KOPT-K1 (cell line): Measurements from ENCODE around the gene SBF2.

Source experiments
- H3K27ac ChIP-seq: fragments of 200-600 bp; sonication (generic); 2 replicates; pipeline ENCODE4 v1.5.1; 2016; ENCODE audit warnings: antibody characterized with exemption, mild to moderate bottlenecking, low read depth, low read length; ENCODE audit not compliant: poor library complexity, severe bottlenecking
- H3K36me3 ChIP-seq: fragments of 200-600 bp; sonication (generic); 2 replicates; pipeline ENCODE4 v1.5.1; 2017; ENCODE audit warnings: antibody characterized with exemption, mild to moderate bottlenecking, low read length, moderate library complexity; ENCODE audit not compliant: insufficient read depth
- H3K9me3 ChIP-seq: fragments of 200-600 bp; sonication (generic); 2 replicates; pipeline ENCODE4 v1.5.1; 2017; ENCODE audit warnings: antibody characterized with exemption, low read length, mild to moderate bottlenecking; ENCODE audit not compliant: insufficient read depth, poor library complexity, severe bottlenecking

Gene SBF2

DNA sequence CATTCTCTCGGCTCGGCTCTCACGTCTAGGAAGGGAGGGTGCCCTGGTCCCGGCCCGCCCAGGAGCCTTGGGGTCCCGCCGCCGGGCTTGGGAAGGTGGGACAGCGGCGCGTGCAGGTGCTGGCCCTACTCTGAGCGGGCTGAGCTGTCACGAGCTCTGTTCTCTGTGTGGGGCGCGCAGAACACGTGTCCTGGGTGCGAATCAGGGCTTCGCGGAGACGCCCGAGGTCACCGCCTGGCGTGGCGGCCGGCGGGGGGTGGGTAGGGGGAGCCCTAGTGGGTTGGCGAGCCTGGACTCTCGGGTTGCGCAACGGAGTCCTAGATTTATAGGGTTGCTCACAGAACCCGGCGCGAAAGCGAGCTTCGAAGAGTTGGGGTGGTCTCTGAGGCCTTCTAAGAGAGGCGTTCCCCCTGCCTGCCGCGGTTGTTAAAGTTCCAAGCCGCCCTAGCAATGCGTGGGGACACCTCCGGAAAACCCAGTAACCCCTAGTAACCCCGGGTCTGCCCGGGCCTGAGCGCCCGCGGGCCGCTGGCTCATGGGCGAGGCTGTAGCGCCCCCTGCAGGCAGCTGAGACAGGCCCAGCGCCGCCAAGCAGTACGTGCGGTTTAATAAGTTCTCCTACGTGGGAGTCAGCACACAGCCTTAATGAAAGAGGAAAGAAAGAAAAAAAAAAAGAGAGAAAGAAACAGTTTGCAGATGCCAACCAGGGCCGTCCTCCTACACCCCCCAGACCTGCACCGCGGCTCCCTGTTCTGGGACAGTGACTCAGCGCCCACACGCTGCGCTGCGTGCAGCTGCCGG lies 13.6 kb upstream of the SBF2 start:
- peak overlapping the region; percentile 17 for H3K27ac ChIP-seq
- H3K9me3 ChIP-seq: no peaks in the 10 kb centered on the region

DNA sequence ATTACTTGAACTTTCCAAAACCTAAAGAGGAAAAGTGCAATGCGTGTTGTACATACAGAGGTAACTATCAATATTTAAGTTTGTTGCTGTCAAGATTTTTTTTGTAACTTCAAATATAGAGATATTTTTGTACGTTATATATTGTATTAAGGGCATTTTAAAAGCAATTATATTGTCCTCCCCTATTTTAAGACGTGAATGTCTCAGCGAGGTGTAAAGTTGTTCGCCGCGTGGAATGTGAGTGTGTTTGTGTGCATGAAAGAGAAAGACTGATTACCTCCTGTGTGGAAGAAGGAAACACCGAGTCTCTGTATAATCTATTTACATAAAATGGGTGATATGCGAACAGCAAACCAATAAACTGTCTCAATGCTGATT lies 13.0 kb upstream of the SBF2 start:
- Histone ChIP-seq H3K27ac (no peak overlapping the region), H3K9me3 (no peaks in the 10 kb centered on the region)

More for the DNA sequence above, 13.6 kb upstream of the SBF2 start:
- H3K36me3 ChIP-seq: no peaks in the 10 kb centered on the region

DNA sequence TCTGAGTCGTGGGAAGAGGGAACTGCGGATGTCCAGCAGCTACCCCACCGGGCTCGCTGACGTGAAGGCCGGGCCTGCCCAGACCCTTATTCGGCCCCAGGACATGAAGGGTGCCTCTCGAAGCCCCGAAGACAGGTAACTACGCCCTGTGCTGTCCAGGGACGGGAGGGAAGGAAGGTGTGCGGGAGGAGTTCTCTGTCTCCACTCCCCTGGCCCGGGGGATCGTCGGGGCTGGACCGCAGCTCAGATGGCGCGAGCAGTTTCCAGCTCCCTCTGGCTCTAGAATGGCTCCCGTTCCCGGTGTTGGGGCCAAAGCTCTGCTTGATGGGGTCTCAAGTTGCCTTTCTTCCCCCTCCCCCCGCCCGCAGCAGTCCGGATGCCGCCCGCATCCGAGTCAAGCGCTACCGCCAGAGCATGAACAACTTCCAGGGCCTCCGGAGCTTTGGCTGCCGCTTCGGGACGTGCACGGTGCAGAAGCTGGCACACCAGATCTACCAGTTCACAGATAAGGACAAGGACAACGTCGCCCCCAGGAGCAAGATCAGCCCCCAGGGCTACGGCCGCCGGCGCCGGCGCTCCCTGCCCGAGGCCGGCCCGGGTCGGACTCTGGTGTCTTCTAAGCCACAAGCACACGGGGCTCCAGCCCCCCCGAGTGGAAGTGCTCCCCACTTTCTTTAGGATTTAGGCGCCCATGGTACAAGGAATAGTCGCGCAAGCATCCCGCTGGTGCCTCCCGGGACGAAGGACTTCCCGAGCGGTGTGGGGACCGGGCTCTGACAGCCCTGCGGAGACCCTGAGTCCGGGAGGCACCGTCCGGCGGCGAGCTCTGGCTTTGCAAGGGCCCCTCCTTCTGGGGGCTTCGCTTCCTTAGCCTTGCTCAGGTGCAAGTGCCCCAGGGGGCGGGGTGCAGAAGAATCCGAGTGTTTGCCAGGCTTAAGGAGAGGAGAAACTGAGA lies 12.2 kb upstream of the SBF2 start:
- no peak overlapping the region for H3K27ac ChIP-seq
- no peaks in the 10 kb centered on the region for H3K9me3 ChIP-seq
- H3K36me3 ChIP-seq: no peaks in the 10 kb centered on the region

More for the DNA sequence above, 13.0 kb upstream of the SBF2 start:
- H3K36me3 ChIP-seq: no peaks in the 10 kb centered on the region

DNA sequence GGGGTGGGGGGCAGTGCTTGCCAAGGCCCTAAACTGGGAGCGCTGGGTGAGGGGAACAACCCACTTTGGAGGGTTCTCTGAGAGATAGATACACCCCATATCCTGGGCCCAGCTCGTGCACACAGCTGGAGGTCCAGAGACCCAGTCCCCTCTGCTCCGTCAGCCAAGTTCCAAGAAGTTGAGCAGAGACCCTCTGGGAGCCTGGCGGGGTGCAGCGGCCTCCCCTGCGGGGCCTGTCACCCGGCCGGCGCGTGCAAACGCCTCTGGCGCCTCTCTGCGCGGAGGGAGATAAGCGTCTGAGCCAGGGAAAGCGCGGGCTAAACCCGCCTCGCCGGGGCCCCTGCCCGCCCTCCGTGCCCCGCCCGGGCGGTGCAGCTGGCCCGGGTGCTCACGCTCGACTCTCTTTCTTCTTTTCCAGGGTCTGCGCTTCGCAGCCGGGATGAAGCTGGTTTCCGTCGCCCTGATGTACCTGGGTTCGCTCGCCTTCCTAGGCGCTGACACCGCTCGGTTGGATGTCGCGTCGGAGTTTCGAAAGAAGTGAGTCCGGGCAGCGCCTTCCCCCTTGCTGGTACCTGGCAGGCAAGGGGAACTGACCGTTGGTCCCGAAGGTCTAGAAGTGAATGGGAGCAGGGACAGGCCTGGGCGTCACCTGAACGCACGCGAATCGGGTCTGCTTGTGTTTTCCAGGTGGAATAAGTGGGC lies 11.4 kb upstream of the SBF2 start:
- no peak overlapping the region for H3K27ac ChIP-seq
- no peaks in the 10 kb centered on the region for H3K9me3 ChIP-seq
- no peaks in the 10 kb centered on the region for H3K36me3 ChIP-seq

DNA sequence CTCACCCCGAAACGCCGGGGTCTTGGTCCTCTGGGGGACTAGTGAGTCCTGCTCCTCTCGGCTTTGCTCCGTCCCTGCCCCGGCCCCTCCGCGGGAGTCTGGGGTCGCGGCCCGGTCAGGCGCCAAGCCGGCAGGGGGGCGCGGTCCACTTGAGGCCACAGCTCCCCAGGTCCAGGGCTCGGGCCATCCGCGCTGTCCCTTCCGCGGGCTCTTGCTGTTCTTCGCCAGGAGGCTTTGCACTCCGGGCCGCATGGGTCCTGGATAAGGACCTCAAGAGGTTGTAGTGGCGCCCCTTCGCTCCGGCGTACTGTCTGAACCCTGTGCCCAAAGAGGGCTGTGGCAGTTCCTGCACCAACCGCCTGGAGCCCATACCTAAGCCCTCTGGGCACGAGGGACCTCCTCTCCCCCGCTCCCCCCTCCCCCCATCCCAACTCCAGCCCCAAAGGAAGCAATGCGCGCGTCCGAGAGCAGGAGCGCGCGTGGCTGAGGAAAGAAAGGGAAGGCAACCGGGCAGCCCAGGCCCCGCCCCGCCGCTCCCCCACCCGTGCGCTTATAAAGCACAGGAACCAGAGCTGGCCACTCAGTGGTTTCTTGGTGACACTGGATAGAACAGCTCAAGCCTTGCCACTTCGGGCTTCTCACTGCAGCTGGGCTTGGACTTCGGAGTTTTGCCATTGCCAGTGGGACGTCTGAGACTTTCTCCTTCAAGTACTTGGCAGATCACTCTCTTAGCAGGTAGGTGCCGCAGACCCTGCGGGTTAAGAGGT lies 10.7 kb upstream of the SBF2 start, which contains the start of gene ADM:
Gene ADM, plus strand, starts transcription at position 579 of the 767 bp plus-strand sequence. CDS start 628 bp downstream, outside the sequence.
- no peaks in the 10 kb centered on the region for H3K36me3 ChIP-seq
- H3K27ac ChIP-seq: no peak within 1 kb of the TSS
- H3K9me3 ChIP-seq: no peaks in the 10 kb centered on the region

DNA sequence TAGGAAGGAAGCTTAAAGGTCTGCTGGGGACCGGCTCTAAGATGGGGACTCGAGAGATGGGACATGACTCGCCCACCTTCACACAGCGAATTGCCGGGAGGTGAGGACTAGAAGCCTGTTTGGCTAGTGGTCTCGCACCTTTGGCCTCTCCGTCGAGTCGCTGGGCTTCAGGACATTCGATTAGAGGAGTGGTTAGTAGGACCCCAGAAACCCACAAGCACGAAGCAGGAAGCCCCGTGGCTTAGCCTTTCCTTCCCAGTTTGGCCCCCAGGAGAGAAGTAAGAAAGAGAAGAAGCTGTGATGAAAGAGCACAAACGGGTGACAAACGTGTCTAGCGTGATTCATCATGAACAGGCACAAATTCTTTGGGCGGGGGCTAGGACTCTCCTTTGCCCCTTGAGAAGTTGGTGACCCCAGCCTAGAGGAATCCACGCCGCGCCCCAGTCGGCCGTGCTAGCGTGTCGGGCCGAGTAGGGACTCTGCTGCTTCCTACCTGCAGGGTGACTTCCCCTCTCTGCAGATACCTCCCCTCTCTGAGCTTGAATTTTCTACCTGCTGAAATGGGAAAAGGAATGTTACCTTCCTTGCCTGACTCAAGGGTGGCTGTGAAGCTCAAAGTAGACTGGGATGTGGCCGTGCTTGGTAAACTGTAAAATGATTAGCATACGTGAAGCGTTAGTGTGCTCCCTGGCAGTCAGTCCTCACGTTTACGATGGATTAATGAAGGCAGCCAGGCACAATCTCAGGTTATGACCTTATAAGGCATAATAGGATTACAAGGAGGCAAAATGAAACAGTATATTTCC lies 9.7 kb upstream of the SBF2 start:
- Histone ChIP-seq H3K9me3 (no peaks in the 10 kb centered on the region), H3K27ac (no peak overlapping the region), H3K36me3 (no peaks in the 10 kb centered on the region)

DNA sequence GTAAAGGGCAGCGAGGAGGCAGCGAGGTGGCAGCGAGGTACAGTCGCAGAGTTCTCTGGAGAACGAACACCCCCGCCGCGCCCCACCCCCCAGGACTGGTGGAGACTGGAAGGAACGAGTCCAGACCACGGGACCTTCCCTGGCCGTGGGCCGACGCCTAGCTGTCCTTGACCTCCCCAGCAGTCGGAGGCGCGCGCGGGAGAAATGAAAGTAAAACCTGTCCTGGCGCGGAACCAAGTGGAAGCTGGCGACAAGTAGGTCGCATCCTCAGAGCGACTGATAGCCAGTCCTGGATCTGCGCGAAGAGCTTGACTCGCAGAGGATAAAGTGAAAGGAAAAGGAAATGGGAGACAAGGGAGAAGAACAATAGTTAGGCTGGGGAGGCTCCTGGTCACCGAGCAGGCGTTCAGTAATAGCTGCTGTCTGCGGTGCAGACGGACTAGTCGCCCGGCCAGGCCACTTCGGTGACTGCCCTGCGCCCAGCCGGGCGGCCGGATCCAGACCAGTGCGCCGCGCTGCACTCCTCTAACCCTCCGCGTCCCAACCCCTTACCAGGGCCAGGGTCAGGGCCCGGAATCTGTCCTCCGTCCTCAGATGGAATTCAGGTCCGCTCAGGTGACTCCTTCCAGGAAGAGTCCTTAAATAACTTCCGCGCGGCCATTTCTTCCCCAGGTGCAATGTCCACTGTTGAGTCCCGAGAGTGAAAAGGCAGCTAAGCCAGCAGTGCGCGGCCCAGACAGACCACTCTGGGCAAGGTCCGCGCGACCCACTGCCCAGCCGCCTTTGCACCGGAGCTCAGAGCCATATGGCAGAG lies 8.9 kb upstream of the SBF2 start:
- Histone ChIP-seq H3K27ac (no peak overlapping the region), H3K36me3 (no peaks in the 10 kb centered on the region), H3K9me3 (no peaks in the 10 kb centered on the region)

DNA sequence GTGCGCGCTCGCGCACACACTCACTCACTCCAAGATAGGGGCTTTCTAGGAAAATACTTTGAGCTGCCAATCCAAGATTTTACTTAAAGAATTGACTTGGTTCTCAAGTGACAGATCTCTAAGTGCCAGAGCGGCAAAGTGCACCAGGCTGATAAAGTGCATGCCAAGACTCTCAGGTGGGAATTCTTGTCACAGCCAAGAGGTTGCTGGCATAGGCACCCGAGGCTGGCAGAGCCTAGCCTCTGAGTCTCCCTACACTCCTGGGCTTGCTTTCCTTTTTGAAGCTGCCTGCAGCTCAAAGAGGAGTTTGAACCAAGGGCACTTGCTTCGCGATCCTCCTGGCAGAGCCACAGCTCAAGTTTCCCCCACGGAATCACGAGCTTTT lies 8.3 kb upstream of the SBF2 start:
- H3K36me3 ChIP-seq: no peaks in the 10 kb centered on the region
- H3K9me3 ChIP-seq: no peaks in the 10 kb centered on the region
- no peak overlapping the region for H3K27ac ChIP-seq

DNA sequence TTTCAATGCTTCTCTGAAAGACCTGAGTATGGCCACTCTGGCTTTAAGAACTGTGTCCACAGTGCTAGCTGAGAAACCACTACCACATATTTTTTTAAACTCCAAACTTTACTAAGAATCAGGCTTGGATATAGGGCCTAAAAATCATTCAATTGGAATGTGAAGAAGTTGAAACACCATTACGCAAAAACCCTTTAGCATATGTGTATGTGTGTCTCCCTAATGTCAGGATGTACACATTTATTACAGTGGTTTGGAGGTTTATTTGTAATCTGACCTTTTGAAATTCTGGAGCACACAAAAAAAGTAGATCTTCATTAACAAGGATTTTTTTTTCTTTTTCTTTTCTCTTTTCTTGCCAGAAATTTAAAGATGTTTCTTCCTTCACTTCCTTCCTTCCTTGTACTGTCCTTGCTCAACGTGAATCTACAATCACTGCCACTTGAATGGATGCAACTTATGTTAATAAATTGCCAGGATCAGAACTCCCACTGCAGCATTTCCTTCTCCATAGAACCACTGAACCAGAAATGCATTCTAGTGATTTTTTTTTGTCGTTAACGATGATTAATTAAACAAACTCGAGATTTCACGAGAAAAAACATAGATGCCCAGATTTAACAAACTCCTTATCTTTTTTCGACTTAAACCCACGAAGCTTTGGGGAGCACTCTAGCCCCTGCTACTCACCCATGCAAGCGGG lies 7.8 kb upstream of the SBF2 start:
- Histone ChIP-seq H3K36me3 (no peaks in the 10 kb centered on the region), H3K9me3 (no peaks in the 10 kb centered on the region), H3K27ac (no peak overlapping the region)

DNA sequence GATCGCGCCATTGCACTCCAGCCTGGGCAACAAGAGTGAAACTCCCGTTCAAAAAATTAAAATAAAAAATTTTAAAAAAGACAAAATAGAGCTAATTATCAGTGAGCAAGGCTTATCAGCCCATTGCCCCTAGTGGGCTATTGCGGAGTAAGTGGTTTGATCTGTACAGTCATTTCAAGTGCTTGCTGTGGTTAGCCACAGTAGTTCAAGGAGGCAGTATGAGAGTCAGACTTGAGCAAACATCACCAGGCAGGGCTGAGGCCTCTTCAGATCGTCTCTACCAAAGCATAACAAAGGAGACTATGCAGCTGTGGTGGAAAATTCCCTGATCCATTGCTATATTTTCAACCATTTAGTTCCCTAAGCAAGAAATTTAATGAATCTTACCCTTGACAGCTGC lies 4.3 kb upstream of the SBF2 start:
- no peak overlapping the region for H3K27ac ChIP-seq
- H3K36me3 ChIP-seq: no peaks in the 10 kb centered on the region
- no peaks in the 10 kb centered on the region for H3K9me3 ChIP-seq

DNA sequence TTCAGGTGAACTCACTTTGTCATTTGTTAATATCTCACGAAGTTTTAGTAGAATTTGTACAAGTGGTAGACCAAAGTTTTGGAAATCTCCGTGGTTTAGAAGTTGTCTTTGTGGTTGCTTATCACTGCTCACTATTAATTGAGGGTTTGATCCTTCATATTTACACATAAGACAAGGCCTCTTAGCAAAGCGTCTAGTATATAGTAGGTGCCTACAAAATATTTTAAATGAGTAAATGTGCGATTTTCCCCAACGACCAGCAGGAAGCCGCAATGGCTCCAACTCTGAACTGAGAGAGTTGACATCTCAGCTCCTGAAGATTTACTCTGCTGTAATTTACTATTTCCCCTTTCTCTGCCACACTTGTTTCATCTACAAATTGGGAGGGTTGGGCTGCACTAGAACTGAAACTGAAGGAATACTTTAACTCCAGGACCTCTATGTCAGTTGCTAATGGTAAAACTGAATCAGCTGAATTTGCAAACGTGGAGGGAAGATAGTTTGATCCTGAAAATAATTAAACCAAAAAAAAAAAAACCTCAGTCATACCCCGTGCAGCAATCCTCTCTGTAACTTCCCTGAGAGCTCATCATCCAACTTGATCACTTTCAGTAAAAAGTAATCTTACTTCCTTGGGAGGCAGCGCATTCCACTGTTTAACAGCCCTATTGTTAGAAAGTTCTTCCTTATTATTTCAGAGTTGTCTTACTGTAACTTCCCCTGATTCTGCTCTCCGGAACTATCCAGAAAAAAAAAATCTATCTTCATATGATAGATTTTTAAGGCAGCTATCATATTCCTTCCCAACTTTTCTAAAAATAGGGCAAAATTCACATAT lies 1.3 kb upstream of the SBF2 start:
- H3K9me3 ChIP-seq: no peaks in the 10 kb centered on the region
- no peak overlapping the region for H3K27ac ChIP-seq
- H3K36me3 ChIP-seq: no peaks in the 10 kb centered on the region

DNA sequence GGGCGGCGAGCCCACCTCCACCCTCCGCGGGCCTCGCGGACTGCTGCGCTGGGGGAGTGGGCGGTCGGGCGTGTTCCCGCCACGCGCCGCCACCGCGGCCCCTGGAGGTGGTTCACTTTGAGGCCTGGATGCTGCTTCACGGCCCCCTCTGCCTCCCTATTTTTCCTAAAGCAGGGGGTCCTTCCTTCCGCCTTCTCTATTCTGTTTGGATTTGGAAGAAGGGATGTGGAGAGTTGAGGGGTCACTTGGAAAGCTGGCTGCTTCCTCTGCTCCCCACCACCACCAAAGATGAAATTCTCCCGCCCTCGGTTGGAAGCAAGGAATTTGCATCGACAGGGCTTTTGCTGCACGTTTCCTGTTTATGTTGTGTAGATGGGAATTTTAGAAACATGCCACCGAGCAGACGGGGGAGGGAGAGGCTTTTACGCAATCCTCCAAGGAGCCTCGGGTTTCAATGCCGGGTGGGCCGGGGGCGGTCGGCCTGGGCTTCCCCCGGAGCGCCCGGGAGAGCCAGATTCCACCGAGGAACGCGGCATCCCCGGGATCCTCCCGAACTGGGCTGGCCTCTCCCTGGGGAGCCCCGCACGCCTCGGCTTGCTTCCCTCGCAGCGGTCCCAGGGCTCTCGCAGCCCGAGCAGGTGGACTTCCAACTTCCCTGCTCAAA lies 403 bp upstream of the SBF2 start:
- H3K36me3 ChIP-seq: no peaks in the 10 kb centered on the region
- no peaks in the 10 kb centered on the region for H3K9me3 ChIP-seq
- H3K27ac ChIP-seq: peak overlapping the region; percentile 47
